Superior temporal gyrus (tissue), 1 donor: Measurements from ENCODE around the gene CEP192.
A peak's percentile ranks its signal among the peaks of the same experiment; 100 is the strongest.

Experiments used
- DNase-seq: peaks from one replicate; pipeline ENCODE4 v3.0.0-alpha.2; 2016; ENCODE audit errors: extremely low spot score

The CEP192 gene

DNA sequence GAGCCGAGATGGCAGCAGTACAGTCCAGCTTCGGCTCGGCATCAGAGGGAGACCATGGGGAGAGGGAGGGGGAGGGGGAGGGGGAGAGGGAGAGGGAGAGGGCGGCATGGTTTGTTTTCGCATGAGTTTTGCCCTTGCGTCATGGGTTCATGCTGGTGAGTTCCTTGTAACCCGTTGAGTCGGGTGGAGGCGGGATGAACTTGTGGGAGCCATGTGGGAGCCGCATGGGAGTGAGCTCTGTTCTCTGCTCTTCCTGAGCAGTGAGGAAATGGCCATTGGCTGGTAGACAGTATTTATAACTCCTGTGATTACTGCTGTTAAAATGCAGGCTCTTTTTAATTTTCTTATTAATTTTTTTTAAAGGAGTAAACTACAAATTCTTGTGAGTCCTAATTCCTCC lies 108.0 kb downstream of the CEP192 start:
- no peak for DNase-seq

DNA sequence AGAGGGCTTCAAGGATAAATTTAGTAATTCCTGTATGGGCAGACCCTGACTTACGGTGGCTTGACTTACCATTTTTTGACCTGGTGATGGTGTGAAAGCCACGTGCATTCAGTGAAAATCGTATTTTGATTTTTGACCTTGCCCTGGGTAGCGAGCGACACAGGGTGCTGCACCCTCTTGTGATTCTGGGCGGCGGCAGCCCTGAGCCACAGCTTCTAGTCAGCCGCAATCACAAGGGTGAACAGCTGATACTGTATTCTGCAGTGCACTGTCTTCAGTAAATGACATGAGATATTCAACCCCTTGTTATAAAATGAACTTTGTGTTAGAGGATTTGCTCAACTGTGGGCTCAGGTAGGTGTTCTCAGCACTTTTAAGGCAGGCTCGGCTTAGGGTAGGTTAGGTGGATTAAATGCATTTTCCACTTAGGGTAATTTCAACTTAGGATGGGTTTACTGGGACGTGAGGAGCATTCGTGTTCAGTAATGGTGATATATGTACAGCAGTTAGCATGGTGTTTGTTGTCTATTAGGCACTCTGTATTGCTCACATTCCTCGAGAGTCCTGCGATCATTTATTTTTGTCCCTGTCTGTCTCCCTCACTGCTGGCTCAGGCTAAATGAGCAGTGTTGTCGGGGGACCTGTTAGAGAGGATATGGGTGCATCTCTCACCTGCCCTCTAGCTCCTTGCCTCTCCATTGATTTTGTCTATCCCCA lies 109.9 kb downstream of the CEP192 start:
- no peak for DNase-seq

DNA sequence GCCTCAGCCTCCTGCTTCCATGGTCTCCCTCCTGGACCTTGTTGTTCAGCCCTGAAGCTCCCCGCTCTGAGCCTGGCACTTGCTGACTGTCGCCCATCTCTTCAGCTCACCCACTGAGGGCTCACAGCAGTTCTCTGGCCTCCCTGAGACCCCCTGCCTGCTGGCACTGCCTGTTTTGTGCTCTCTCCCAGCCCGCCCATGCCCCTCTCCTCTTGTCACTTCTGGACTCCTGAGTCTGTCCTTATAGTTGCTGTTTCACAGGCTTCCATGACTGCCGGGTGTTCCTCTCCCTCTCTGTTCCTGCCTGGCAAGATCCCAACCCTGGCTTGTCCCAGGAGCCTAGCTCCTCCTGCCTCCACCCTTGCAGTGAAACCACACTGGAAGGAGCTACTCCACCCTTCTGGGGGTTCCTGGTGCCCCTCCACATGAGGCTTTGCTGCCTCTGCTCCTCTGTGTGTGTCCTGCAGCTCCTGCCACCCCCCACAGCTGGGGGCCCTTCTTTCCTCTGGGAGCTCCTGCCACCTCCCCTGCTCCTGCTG lies 110.6 kb downstream of the CEP192 start:
- DNase-seq, result no peak

DNA sequence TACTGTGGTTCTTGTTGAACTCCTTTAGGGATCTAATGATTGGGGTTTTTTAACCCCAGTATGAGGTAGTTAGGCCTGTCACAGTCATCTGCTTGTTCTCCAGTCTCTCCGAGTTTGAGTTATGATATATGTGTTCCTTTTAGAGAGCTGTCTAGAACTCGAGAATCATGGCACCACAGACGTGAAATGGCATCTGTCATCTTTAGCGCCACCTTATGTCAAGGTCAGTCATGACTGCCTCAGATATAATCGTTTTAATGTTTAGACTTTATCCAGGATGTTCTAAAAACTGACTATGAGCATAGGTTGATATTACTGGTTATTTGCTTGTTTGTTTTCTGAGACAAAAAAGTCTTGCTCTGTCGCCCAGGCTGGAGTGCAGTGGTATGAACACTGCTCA lies 112.2 kb downstream of the CEP192 start:
- DNase-seq, result no peak

DNA sequence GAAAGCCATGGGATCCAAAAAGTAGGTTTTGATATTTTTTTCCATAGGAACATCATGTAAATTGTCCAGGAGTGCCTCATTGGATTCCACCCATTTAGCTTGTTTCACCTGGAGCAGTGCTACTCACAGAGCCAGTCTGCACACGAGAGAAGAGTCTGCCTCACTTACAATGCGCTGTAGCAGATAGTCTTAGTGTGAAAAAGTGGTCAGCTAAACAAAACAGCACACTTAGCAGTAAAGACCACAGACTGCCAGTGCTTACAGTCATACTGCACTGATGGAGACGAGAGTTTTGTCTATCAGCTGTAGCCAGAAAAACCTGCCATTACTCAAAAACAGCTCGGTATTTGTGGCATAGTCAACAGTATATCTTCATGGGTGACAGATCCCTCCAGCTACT lies 113.9 kb downstream of the CEP192 start:
- DNase-seq, result no peak

DNA sequence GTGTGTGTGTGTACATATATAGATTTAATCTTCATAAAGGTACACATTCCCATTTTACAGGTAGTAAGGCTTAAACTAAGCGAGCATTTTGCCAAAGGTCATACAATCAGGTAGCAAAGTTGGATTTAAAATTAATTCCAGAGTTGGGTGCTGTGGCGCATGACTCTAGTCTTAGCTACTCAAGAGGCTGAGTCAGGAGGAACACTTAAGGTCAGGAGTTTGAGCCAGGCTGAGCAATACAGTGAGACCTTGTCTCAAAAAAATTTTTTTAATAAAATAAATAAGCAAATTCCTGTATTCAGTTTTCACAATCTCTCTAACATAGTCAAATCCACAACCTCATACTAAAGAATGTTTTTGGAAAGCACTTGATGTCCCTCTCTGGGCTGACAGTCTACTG lies 115.9 kb downstream of the CEP192 start:
- no peak for DNase-seq

DNA sequence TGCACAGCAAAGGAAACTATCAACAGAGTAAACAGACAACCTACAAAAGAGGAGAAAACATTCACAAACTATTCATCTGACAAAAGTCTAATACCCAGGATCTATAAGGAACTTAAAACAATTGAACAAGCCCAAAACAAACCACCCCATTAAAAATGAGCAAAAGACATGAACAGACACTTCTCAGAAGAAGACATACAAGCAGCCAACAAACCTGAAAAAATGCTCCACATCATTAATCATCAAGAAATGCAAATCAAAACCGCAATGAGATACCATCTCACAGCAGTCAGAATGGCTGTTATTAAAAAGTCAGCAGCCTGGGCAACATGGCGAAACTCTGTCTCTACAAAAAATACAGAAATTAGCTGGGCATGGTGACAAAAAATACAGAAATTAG lies 117.2 kb downstream of the CEP192 start:
- DNase-seq, result no peak

DNA sequence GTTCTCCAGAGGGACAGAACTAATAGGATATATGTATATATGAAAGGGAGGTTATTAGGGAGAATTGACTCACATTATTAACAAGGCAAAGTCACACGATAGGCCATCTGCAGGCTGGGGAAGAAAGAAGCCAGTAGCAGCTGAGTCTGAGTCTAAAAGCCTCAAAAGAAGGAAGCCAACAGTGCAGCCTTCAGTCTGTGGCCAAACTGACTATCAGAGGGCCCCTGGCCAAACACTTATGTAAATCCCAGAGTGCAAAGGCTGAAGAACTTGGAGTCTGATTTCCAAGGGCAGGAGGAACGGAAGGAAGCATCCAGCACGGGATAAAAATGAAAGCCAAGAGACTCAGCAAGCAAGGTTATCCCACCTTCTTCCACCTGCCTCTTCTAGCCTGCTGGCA lies 119.4 kb downstream of the CEP192 start:
- DNase-seq, result no peak

DNA sequence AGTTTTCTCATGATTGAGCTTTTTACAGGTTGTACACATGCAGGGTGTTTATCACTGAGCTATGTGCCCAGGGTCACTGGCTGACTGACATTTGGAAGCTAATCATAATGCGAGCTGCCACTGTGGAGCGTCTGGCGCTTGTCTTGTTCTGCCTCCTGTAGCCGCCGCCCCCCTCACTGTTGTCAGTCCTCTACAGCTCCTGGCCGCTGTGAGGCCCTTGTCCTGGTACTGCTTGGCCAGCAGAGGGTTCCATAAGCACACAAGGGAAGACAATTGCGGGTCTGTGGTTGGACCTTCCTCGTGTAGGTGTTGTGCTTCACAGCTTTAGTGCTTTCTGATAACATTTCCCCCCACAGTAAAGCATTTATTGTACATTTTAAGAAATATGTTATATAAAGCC lies 121.8 kb downstream of the CEP192 start:
- peak; percentile 82 for DNase-seq

DNA sequence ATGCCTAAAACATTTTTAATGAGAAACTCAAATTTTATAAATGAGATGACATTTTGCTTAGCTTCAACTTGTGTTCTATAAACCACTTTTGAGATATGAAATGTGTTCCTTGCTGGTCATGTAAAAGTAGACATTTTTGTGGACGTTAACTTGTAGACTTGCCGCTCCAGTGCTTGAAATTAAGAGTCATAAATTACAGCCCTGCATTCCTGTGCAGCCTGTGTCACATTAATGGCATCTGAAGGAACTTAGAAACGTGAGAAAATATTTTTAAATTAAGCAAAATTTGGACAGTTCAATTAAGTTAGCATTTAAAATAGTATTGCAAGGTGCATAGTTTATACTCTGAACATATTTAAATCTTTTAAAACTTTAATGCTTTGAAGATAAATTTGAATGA lies 129.1 kb downstream of the CEP192 start:
- DNase-seq, result no peak

DNA sequence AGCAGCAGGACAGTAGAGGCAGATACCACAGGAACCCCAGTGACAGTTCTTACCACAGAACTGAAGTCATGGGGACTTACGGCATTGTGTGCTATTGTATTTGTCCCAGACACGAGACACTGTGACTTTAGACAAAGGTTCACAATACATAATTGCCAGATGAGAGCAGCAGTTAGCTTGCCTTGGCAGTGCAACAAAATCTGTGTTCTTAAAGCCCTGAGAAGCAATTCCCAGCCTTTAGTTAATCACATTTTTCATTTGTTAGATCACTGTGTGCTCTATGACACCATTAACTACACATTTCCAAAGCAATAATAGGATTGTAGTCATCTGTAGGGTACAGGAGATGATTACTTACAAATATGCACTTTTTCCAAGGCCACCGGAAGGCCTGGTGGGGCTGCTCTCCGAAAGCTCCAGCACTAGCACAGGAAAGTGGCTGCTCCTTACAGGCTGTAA lies 129.8 kb downstream of the CEP192 start:
- peak; percentile 55 for DNase-seq

DNA sequence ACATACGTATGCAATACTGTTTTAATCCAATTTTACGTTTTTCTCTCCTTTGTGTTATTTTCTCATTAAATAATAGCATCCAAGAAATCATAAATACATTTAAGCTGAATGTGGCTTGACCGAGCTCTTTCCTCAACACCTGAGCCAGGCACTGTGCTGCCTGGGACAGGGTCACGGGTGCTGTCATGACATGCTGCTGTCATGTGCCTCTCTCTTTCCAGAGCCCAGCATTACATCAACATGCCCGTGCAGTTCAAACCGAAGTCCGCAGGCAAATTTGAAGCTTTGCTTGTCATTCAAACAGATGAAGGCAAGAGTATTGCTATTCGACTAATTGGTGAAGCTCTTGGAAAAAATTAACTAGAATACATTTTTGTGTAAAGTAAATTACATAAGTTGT lies 133.2 kb downstream of the CEP192 start:
- peak; percentile 27 for DNase-seq

DNA sequence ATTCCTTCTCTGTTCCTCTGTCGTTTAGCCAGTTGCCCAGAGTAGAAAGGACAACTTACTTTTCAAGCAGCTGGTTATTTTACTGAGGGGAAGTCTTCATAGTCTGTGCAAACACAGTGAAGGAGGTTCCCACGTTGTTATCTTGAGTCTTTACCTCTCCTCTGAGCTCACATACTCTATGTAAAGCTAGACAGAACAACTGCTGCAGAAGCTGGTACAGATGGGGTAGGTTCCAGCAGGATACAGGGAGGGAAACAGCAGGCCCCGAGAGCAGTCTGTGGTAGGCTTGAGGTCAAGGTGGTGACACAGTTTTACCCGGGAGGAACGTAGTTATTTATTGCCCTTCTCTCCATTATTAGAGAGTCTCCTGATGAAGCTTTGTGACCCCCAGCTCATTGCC lies 134.0 kb downstream of the CEP192 start:
- no peak for DNase-seq

DNA sequence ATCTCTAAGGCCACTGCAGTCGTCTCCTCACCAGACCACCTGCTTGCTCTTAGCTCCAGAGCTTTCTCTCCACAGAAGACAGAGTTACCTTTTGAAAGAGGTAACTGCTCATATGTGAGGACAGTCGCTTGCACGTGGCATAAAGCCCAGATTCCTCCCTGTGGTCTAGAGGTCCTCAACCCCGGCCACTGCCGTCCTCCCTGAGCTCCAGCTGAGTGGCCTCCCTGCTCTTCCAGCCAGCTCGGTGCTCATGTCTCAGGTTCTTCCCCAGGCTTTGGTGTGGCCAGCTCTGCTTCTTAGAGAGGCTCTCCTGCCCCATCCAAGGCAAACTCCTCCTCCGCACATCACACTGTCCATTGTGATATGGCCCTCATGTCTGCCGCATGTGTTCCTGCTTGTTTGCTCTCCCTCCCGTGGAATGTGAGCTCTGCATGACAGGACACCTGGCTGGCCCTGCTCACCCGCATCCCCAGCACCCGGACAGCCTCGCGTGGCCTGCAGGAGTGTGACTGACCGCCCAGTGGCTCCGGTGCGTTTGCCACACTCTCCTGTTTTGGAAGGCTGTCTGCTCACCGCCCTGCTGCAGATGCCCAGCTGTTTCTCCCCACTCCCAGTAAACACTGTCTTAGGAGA lies 135.9 kb downstream of the CEP192 start:
- no peak for DNase-seq

DNA sequence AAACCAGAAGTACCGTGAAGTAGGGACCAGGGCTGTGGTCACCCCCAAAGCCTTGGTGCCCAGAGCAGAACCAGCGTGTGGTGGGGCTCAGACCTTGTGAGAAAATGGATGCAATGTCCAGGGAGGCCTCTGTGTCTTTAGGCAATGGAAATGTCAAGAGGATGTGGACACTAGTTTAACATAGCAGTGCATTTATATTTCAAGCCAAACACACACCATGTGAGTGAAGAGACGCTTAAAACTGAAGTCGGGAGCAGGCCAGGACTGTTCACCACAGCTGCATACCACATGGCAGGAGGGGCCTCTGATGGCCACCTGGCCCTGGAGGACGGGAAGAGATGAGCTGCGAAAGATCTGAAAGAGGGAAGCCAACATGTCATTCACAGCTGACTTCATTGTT lies 140.1 kb downstream of the CEP192 start:
- no peak for DNase-seq

DNA sequence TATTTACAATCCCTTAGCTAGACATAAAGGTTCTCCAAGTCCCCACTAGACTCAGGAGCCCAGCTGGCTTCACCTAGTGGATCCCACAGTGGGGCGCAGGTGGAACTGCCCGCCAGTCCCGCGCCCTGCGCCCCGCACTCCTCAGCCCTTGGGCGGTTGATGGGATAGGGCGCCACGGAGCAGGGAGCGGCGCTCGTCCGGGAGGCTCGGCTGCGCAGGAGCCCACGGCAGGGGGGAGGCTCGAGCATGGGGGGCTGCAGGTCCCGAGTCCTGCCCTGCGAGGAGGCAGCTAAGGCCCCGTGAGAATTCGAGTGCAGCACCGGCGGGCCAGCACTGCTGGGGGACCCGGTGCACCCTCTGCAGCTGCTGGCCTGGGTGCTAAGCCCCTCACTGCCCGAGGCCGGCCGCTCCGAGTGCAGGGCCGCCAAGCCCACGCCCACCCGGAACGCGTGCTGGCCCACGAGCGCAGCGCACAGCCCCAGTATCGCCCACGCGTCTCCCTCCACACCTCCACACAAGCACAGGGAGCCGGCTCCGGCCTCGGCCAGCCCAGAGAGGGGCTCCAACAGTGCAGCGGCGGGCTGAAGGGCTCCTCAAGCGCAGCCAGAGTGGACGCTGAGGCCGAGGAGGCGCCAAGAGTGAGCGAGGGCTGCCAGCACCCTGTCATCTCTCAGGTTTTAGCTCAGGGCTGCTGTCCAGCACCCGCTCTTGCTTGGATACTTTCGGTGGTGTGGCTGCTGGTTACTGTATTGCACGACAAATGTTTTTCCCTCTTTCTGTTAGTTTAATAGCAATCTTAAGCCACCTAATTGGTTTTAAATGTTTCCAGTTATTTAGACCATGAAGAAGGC lies 143.6 kb downstream of the CEP192 start:
- DNase-seq, result no peak

DNA sequence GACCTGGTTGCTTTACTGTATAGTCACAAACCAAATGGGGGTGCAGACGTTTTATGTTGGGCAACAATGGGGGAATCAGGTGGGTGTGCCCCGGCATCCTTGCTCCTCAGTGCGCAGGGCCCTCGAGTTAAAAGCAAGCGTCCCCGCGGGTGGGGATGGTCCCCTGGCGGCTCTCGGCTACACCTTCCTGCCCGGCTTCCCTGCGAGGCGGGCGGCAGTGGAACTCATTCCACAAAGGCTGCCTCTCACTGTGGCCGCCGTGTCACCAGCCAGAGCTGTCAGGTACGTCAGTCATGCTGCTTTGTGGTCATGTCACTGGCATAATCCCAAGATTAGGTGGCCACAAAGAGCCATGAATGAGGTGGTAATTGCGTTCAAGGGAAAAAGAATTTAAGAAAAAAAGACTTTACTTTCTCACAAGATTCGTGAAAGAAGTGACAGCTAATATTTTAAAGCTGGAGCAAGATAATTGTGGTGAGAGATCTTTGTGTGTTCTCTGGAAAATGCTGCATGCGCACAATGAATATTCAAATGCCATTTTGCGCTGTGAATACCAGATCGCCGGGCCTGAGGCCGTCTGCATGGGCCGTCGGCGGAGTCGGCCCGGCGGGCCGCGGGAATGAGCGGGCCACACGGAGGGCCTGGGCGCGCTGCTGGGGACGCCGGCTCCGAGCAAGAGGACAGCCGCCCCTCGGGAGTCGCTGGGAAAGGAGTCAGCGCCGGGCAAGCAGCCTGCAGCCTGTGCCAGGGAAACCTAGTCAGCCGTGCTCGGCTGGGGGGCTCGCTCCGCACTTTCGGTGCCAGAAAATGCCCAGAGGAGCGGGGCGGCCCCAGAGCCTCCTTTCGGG lies 145.1 kb downstream of the CEP192 start:
- no peak for DNase-seq

DNA sequence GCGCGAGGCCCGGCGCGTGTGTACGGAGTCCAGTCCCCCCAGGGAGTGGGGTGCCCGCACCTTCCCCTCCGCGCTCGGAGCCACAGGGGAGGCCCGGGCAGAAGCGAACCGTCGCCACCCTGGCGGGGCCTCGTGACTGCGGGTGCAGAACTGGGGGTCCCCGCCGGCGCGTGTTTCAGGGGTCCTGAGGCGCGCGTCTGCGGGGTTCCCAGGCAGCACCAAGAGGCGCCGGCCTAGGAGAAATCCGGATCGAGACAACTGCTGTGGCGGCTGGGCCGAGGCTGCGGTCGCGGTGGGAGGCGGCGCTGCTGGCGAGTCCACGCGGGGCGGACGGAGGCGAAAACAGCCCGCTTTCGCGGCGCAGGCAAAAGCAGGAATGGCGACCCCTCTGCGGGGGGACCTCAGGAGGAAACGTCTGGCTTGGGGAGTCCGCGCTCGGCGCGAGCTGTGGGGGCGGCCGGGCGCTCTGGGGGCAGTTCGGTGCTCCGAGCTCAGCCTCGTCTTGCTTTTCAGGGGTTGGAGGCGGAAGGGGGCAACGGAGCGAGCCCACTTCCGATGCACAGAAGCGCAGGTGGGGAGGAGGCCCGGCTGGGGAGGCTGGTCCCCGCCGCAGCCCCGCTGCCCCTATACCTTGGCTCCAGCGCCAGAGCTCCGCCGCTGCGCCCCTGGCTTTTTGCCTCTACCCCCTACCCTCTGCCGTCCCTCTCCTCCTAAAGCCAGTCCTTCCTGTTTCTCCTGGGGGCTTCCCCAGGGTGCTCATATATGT lies 145.9 kb downstream of the CEP192 start:
- no peak for DNase-seq

DNA sequence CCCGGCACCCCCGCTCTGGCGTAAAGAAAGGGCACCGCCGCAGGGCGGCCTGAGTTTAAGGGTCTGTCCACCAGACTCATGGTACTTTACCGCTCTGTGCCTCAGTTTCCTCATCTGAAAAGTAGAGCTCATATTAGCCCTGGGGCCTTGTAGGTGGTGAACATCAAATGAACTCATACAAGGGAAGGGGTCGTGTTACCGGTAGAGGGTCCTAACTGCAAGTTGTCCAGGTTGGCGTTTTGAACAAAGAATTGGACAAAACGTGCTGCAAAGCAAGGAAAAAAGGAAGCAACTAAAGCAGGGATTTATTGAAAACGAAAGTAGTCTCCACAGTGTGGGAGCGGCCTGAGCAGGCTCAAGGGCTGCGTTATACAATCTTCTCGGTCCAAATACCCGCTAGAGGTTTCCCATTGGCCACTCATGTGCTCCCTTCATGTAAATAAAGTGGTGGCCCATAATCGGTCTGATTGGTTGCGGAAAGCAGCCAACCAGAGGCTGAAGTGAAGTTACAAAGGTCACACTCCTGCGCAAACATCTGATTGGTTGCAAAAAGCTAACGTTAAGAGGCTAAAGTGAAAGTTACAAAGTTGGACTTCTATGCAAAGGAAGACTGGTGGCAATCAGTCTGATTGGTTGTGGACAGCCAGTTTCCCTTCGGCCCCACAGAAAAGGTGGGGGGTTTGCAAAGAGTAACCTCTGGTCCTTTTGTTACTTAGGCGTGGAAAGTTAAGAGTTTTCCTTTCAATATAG lies 146.7 kb downstream of the CEP192 start:
- DNase-seq, result no peak
